PC-3 (cell line): Measurements from ENCODE around the gene TRDMT1.

Experiments
- EZH2 ChIP-seq: fragments of 300-600 bp; sonication (generic); IDR thresholded peaks from one replicate; pipeline ENCODE4 v1.6.1; 2017; ENCODE audit warnings: antibody characterized with exemption, mild to moderate bottlenecking, low read length; ENCODE audit not compliant: unreplicated experiment
- EZH2phosphoT487 ChIP-seq: fragments of 300-600 bp; sonication (generic); IDR thresholded peaks from 2 replicates; pipeline ENCODE4 v1.6.1; 2018; ENCODE audit warnings: mild to moderate bottlenecking, antibody characterized with exemption, low read length, borderline replicate concordance
- TF ChIP-seq, protein P1 (sequence below): fragments of 300-600 bp; sonication (generic); conservative IDR thresholded peaks from 2 replicates; pipeline ENCODE4 v1.5.1; 2017; ENCODE audit warnings: antibody characterized with exemption, low read depth, mild to moderate bottlenecking, low read length

- TF ChIP-seq, protein P1, sequence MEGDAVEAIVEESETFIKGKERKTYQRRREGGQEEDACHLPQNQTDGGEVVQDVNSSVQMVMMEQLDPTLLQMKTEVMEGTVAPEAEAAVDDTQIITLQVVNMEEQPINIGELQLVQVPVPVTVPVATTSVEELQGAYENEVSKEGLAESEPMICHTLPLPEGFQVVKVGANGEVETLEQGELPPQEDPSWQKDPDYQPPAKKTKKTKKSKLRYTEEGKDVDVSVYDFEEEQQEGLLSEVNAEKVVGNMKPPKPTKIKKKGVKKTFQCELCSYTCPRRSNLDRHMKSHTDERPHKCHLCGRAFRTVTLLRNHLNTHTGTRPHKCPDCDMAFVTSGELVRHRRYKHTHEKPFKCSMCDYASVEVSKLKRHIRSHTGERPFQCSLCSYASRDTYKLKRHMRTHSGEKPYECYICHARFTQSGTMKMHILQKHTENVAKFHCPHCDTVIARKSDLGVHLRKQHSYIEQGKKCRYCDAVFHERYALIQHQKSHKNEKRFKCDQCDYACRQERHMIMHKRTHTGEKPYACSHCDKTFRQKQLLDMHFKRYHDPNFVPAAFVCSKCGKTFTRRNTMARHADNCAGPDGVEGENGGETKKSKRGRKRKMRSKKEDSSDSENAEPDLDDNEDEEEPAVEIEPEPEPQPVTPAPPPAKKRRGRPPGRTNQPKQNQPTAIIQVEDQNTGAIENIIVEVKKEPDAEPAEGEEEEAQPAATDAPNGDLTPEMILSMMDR = no peak
- TF ChIP-seq EZH2 (no peak), EZH2phosphoT487 (no peak)
These were observed 54.6 kb downstream of the TRDMT1 start for GRCh38 chr10:17146892-17147291.
